Measurements from ENCODE around the gene PPFIBP2. TPM values are rescaled to one million over a fixed set of nuclear protein-coding genes. Genes with fewer than 3 reads are reported as not detected.
A peak's percentile ranks its signal among the peaks of the same experiment; 100 is the strongest.

The PPFIBP2 gene
- total RNA-seq, 1 donor from 2014 or later = 112 TPM

- no peaks in the 10 kb centered on the region for H3K27me3 Mint-ChIP-seq
- H3K36me3 Mint-ChIP-seq (ENCODE audit: low read depth) = peaks cover 82% of the 10 kb centered on the region
- intact Hi-C loops (cut with micrococcal nuclease) = no loop called here
- ATAC-seq (ENCODE audit: low read depth) = no peak
- H3K4me1 Mint-ChIP-seq = peaks cover 7% of the 10 kb centered on the region
- TF ChIP-seq CTCF (IDR thresholded peaks at IDR 0.05) = no peak
- no peak for DNase-seq
- POLR2A ChIA-PET = no interaction called here
- CTCF ChIA-PET = no interaction called here
- H3K4me3 Mint-ChIP-seq = no peak overlapping the region
- no peak overlapping the region for H3K27ac Mint-ChIP-seq
- peaks cover 4% of the 10 kb centered on the region for H3K9me3 Mint-ChIP-seq
These were observed 55.2 kb downstream of the PPFIBP2 start for GRCh38 chr11:7569044-7569443.

- ChIA-PET POLR2A (no interaction called here), CTCF (interaction anchor here (1.4 to 2.1 kb wide), 2 partner anchors 10 to 58 kb away, joined by 4 to 5 read pairs; no protein-coding TSS in a partner anchor)
- no peak for TF ChIP-seq CTCF (IDR thresholded peaks at IDR 0.05)
- peaks cover 4% of the 10 kb centered on the region for H3K9me3 Mint-ChIP-seq
- DNase-seq (no peak), ATAC-seq (ENCODE audit: low read depth) (no peak)
- H3K27me3 Mint-ChIP-seq = no peaks in the 10 kb centered on the region
- H3K27ac Mint-ChIP-seq = no peak overlapping the region
- no peak overlapping the region for H3K4me3 Mint-ChIP-seq
- H3K4me1 Mint-ChIP-seq = peaks cover 12% of the 10 kb centered on the region
- H3K36me3 Mint-ChIP-seq (ENCODE audit: low read depth) = peaks cover 77% of the 10 kb centered on the region
- intact Hi-C loops (cut with micrococcal nuclease) = loop anchor here (2.0 kb wide), 1 partner anchor 57 kb away; the partner anchor contains the start of gene PPFIBP2
These were observed 56.4 kb downstream of the PPFIBP2 start for GRCh38 chr11:7570241-7570640.

- H3K27me3 Mint-ChIP-seq = no peaks in the 10 kb centered on the region
- intact Hi-C loops (cut with micrococcal nuclease) = loop anchor here (2.0 kb wide), 1 partner anchor 58 kb away; the partner anchor contains the start of gene PPFIBP2
- no peak for TF ChIP-seq CTCF (IDR thresholded peaks at IDR 0.05)
- peaks cover 4% of the 10 kb centered on the region for H3K9me3 Mint-ChIP-seq
- peaks cover 72% of the 10 kb centered on the region for H3K36me3 Mint-ChIP-seq (ENCODE audit: low read depth)
- no peak for ATAC-seq (ENCODE audit: low read depth)
- peaks cover 20% of the 10 kb centered on the region for H3K4me1 Mint-ChIP-seq
- CTCF ChIA-PET = interaction anchor here (1.4 to 2.1 kb wide), 2 partner anchors 11 to 59 kb away, joined by 4 to 5 read pairs; no protein-coding TSS in a partner anchor
- DNase-seq = no peak
- H3K4me3 Mint-ChIP-seq = no peak overlapping the region
- no peak overlapping the region for H3K27ac Mint-ChIP-seq
- POLR2A ChIA-PET = interaction anchor here (0.7 kb wide), 1 partner anchor 57 kb away, joined by 3 read pairs; the partner anchor contains the start of gene PPFIBP2
These were observed 57.2 kb downstream of the PPFIBP2 start for GRCh38 chr11:7570938-7571521.

- peaks cover 4% of the 10 kb centered on the region for H3K9me3 Mint-ChIP-seq
- DNase-seq (no peak), ATAC-seq (ENCODE audit: low read depth) (peak; percentile 21)
- no peaks in the 10 kb centered on the region for H3K27me3 Mint-ChIP-seq
- intact Hi-C loops (cut with micrococcal nuclease) = loop anchor here (2.0 kb wide), 1 partner anchor 59 kb away; the partner anchor contains the start of gene PPFIBP2
- POLR2A ChIA-PET = no interaction called here
- peaks cover 67% of the 10 kb centered on the region for H3K36me3 Mint-ChIP-seq (ENCODE audit: low read depth)
- CTCF ChIA-PET = interaction anchor here (1.4 to 2.1 kb wide), 2 partner anchors 12 to 59 kb away, joined by 4 to 5 read pairs; no protein-coding TSS in a partner anchor
- no peak overlapping the region for H3K4me3 Mint-ChIP-seq
- H3K4me1 Mint-ChIP-seq = peaks cover 26% of the 10 kb centered on the region
- no peak overlapping the region for H3K27ac Mint-ChIP-seq
- no peak for TF ChIP-seq CTCF (IDR thresholded peaks at IDR 0.05)
These were observed 57.8 kb downstream of the PPFIBP2 start for GRCh38 chr11:7571640-7572000.

GRCh38 chr11:7572001-7572712 lies 58.4 kb downstream of the PPFIBP2 start:
- ATAC-seq (ENCODE audit: low read depth) = no peak
- ChIA-PET POLR2A (no interaction called here), CTCF (interaction anchor here (2.1 kb wide), 1 partner anchor 12 kb away, joined by 5 read pairs; no protein-coding TSS in a partner anchor)
- DNase-seq = no peak
- H3K27me3 Mint-ChIP-seq = no peaks in the 10 kb centered on the region
- intact Hi-C loops (cut with micrococcal nuclease) = no loop called here
- peaks cover 4% of the 10 kb centered on the region for H3K9me3 Mint-ChIP-seq
- H3K27ac Mint-ChIP-seq = no peak overlapping the region
- no peak overlapping the region for H3K4me3 Mint-ChIP-seq
- TF ChIP-seq CTCF (IDR thresholded peaks at IDR 0.05) = no peak
- H3K36me3 Mint-ChIP-seq (ENCODE audit: low read depth) = peaks cover 62% of the 10 kb centered on the region
- peaks cover 31% of the 10 kb centered on the region for H3K4me1 Mint-ChIP-seq

Measured in activated B cell treated with CpG ODN at 0.5 μM for 24 hours (primary cell).